ENCODE measurements around the gene PALM. TPM values are rescaled to one million over a fixed set of nuclear protein-coding genes. Genes with fewer than 3 reads are reported as not detected.

Gene PALM
- total RNA-seq (2022; extraction: Qiagen RNA extraction), result 11.0 to 17.2 TPM (median 15.6 TPM) in 5 replicates

DNA sequence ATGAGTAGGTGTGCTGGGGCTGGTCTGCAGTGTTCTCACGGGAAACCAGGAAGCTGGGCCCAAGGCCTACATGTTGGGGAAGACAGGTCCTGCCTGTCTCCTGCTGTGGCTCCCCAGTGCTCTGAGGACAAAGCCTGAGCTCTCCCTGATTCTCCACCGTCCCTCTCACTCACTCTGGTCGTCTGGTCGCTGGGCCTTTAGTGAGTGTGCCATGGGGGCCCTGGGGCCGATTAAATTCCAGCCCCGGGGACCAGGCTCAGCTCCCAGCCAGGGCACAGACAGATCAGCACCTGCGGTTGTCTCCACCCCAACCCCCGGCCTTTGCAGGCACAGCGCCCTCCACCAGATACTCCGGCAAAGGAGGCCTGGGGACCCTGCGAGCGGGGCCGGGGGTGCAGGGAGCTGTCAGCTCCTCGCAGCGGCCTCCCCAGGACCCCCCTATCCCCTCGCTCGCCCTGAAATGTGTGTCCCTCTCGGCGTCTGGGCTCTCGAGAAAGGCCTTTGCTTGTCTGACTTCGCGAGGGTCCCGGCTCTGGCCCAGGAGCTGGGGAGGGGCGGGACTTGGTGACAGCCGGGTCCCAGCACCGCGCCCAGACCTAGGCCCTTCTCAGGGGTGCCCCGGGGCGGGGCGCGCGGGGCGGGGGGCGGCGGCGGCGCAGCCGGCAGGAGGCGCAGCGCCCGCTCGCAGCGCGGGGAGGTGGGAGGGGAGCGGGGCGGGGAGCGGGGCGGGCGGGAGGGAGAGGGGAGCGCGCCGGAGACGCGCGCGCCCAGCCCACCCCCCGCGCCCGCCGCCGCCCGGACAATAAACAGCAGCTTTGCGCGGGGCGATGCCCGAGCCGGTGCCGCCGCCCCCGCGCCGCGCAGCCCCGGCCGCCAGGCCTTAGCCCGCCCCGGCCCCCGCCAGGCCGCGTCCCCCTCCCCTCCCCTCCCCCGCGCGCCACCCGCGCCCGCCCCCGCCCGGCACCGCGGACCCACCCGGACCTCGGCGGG lies at the start of gene PALM:
Gene PALM (plus strand): TSS at position 782 of the 990 bp plus-strand sequence. CDS start 212 bp downstream, outside the sequence.

DNA sequence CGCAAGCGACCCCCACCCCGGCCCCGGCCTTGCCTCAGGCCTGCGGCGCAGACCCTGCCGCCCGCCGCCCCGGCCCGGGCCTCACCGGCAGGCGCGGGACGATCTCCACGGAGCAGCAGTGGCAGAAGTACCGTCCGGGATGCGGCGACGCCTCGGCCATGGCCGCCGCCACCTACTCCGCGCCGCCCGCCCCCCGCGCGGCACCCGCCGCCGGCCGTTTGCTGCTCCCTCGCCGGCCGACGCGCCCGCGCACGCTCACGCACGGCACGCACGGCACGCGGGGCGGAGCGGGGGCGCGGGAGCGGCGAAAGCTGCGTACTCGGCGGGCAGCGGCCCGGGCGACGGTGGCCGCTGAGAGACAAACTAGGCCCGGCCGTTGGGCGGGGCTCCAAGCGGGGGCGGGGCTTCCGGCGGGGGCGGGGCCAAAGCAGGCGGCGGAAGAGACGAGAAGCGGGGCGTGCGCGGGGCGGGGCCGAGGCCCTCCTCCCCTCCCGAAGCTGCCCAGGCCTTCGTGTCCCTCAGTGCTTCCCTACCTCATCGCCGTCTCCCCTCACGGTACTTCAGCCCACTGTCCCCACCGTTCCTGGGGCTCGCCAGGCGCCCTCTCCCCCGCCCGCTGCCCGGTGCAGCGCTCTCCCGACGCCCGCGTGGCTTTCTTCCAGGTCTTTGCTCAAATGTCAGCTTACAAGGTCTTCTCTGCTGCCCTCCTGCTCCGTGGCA lies 45.6 kb upstream of the PALM start, which contains the start of gene RNF126:
Gene RNF126 (minus strand): TSS at position 253 of the 720 bp plus-strand sequence. CDS start 93 bp downstream, at position 160.

DNA sequence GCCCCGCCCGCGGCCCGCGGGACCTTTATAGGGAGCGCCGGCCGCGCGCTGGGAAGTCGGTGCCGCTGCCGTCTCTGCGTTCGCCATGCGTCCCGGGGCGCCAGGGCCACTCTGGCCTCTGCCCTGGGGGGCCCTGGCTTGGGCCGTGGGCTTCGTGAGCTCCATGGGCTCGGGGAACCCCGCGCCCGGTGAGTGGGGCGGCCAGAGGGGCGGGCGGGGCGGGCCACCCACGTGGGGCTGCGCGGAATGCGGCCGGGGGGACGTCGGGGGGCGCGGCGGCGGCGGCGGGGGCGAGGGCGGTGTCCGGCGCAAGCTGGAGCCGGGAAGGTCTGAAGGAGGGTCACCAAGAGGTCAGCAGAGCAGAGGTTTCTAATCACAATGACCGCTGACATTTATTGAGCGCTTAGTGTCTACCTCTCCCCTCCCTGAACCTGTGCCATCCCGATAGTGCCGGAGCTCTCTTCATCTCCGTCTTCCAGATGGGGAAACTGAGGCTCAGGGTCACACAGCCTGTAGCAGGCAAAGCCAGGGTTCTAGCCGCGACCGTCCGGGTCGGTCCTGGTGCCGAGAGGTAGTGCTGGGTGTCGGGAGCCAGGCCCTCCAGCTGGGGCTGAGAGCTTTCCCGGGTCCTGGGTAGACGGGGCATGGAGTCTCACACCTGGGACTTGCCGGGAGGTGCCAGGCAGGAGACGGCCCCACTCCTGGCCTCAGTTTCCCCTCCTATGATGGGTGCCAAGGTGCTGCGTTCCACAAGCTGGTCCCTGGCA lies 32.2 kb upstream of the PALM start, which contains the start of gene FSTL3:
Gene FSTL3 (plus strand): TSS at position 54 of the 767 bp plus-strand sequence. CDS start 32 bp downstream, at position 86.

GRCh38 chr19:695352-695949 lies 13.3 kb upstream of the PALM start, which contains the start of gene PRSS57:
Gene PRSS57 (minus strand): TSS chr19:695452. CDS start chr19:695430, 22 bp downstream.

DNA sequence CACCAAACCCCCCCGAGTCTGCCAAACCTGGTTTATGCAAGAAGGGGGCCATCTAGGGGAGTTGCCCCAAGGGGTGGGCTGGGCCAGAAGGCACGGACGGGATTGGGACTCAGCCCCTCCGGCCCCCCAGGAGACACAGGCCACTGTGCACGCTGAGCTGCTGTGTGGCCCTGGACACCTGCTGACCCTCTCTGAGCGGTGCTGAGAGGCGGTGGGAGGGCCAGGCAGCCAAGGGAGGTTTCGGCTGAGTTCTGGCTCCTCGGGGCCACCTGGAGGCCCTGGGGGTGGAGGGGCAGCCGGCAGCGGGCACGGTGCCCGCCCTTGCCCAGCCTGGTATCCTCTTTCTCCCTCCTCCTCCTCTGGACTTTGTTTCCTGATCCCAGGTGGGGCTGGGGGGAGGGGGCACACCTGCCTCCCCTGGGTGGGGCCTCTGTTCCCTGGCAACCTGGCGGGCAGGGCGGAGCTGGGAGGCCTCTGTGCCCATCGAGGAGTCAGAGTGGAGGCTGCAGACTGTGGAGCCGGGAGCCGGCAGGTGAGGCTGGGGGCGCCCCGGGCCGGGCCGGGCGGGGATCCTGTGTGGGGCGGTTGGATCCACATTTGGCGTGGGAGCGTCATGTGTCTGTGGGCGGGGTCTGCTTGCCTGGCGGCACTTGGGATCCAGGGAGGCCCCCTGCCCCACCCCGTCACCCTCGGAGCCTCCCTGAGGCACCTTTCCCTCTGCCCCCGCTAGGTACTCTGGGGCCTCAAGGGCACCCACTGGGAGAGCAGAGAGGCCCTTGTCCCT lies 42.1 kb downstream of the PALM start, which contains the start of gene MISP:
Gene MISP (plus strand): TSS at position 473 of the 784 bp plus-strand sequence. CDS start 5,835 bp downstream, outside the sequence.

GRCh38 chr19:796692-797527 lies 88.2 kb downstream of the PALM start, which contains the start of gene PTBP1:
Gene PTBP1 (plus strand): TSS chr19:797452. CDS start chr19:797498, 46 bp downstream.

Other genes starting within 250 kb of the PALM start
- gene SHC2, start 247.9 kb upstream of the PALM start, total RNA-seq (2022; extraction: Qiagen RNA extraction), result 0.62 to 1.6 TPM (median 1.1 TPM) in 5 replicates
- gene MADCAM1, start 212.4 kb upstream of the PALM start, total RNA-seq (2022; extraction: Qiagen RNA extraction), result 0.19 to 0.41 TPM (median 0.29 TPM) in 4 of 5 replicates, not detected in the other
- gene TPGS1, start 201.4 kb upstream of the PALM start, total RNA-seq (2022; extraction: Qiagen RNA extraction), result 9.8 to 14.9 TPM (median 12.2 TPM) in 5 replicates
- gene CDC34, start 177.2 kb upstream of the PALM start, total RNA-seq (2022; extraction: Qiagen RNA extraction), result 58.4 to 88.6 TPM (median 84.7 TPM) in 5 replicates
- 0.19 to 0.32 TPM (median 0.23 TPM) in 4 of 5 replicates, not detected in the other for gene GZMM, start 164.9 kb upstream of the PALM start, total RNA-seq (2022; extraction: Qiagen RNA extraction)
- gene BSG, start 136.3 kb upstream of the PALM start, total RNA-seq (2022; extraction: Qiagen RNA extraction), result 604 to 721 TPM (median 693 TPM) in 5 replicates
- gene HCN2, start 119.1 kb upstream of the PALM start, total RNA-seq (2022; extraction: Qiagen RNA extraction), result 22.0 to 39.5 TPM (median 33.9 TPM) in 5 replicates
- gene POLRMT, start 75.4 kb upstream of the PALM start, total RNA-seq (2022; extraction: Qiagen RNA extraction), result 68.6 to 97.5 TPM (median 89.4 TPM) in 5 replicates
- gene FGF22, start 69.1 kb upstream of the PALM start, total RNA-seq (2022; extraction: Qiagen RNA extraction), result 0.26 to 0.68 TPM (median 0.39 TPM) in 5 replicates
- 48.1 to 71.4 TPM (median 68.3 TPM) in 5 replicates for gene RNF126, start 45.7 kb upstream of the PALM start, total RNA-seq (2022; extraction: Qiagen RNA extraction)
- gene FSTL3, start 32.5 kb upstream of the PALM start, total RNA-seq (2022; extraction: Qiagen RNA extraction), result 215 to 309 TPM (median 261 TPM) in 5 replicates
- 0.14 TPM in 1 of 5 replicates, not detected in the others for gene PRSS57, start 13.5 kb upstream of the PALM start, total RNA-seq (2022; extraction: Qiagen RNA extraction)
- 60.7 to 84.1 TPM (median 81.1 TPM) in 5 replicates for gene MISP, start 42.2 kb downstream of the PALM start, total RNA-seq (2022; extraction: Qiagen RNA extraction)
- gene PTBP1, start 88.5 kb downstream of the PALM start, total RNA-seq (2022; extraction: Qiagen RNA extraction), result 179 to 224 TPM (median 212 TPM) in 5 replicates
- 2.6 to 5.1 TPM (median 3.6 TPM) in 5 replicates for gene PLPPR3, start 113.0 kb downstream of the PALM start, total RNA-seq (2022; extraction: Qiagen RNA extraction)
- gene AZU1, start 118.9 kb downstream of the PALM start, total RNA-seq (2022; extraction: Qiagen RNA extraction), result 0.20 to 0.28 TPM (median 0.24 TPM) in 4 of 5 replicates, not detected in the other
- gene PRTN3, start 132.1 kb downstream of the PALM start, total RNA-seq (2022; extraction: Qiagen RNA extraction), result 0.17 to 0.66 TPM (median 0.42 TPM) in 5 replicates
- 0.09 to 0.23 TPM (median 0.17 TPM) in 4 of 5 replicates, not detected in the other for gene ELANE, start 143.4 kb downstream of the PALM start, total RNA-seq (2022; extraction: Qiagen RNA extraction)
- 10.1 to 20.7 TPM (median 16.8 TPM) in 5 replicates for gene CFD, start 150.7 kb downstream of the PALM start, total RNA-seq (2022; extraction: Qiagen RNA extraction)
- 12.6 to 23.8 TPM (median 22.5 TPM) in 5 replicates for gene MED16, start 184.3 kb downstream of the PALM start, total RNA-seq (2022; extraction: Qiagen RNA extraction)
- gene RNU6-9, start 184.5 kb downstream of the PALM start, total RNA-seq (2022; extraction: Qiagen RNA extraction), result not detected in 5 replicates
- 24.0 to 40.9 TPM (median 35.3 TPM) in 5 replicates for gene R3HDM4, start 204.3 kb downstream of the PALM start, total RNA-seq (2022; extraction: Qiagen RNA extraction)
- 0.19 to 0.43 TPM (median 0.21 TPM) in 5 replicates for gene KISS1R, start 208.4 kb downstream of the PALM start, total RNA-seq (2022; extraction: Qiagen RNA extraction)
- gene ARID3A, start 217.1 kb downstream of the PALM start, total RNA-seq (2022; extraction: Qiagen RNA extraction), result 2.8 to 6.6 TPM (median 5.6 TPM) in 5 replicates

Data from A549 treated with dexamethasone at 1 μM for 4 hours (cell line).